CD4-positive, alpha-beta T cell treated with Interleukin-15 for 4 hours (primary cell): Measurements from ENCODE around the gene OR52B6.
"Not testable (repeated sequence)": the region's sequence is repeated elsewhere in the genome, so short reads cannot be mapped to it uniquely, and the experiment has no call there.

Source experiments
- DNase-seq: peaks from one replicate; pipeline ENCODE4 v3.0.0-alpha.2; 2020; ENCODE audit warnings: low spot score

The OR52B6 gene, protein sequence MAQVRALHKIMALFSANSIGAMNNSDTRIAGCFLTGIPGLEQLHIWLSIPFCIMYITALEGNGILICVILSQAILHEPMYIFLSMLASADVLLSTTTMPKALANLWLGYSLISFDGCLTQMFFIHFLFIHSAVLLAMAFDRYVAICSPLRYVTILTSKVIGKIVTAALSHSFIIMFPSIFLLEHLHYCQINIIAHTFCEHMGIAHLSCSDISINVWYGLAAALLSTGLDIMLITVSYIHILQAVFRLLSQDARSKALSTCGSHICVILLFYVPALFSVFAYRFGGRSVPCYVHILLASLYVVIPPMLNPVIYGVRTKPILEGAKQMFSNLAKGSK

GRCh38 chr11:5580577-5580976 lies at the start of gene OR52B6:
Gene OR52B6 (plus strand): TSS chr11:5580877. CDS start chr11:5580877, 0 bp downstream.
- no peak for DNase-seq

DNA sequence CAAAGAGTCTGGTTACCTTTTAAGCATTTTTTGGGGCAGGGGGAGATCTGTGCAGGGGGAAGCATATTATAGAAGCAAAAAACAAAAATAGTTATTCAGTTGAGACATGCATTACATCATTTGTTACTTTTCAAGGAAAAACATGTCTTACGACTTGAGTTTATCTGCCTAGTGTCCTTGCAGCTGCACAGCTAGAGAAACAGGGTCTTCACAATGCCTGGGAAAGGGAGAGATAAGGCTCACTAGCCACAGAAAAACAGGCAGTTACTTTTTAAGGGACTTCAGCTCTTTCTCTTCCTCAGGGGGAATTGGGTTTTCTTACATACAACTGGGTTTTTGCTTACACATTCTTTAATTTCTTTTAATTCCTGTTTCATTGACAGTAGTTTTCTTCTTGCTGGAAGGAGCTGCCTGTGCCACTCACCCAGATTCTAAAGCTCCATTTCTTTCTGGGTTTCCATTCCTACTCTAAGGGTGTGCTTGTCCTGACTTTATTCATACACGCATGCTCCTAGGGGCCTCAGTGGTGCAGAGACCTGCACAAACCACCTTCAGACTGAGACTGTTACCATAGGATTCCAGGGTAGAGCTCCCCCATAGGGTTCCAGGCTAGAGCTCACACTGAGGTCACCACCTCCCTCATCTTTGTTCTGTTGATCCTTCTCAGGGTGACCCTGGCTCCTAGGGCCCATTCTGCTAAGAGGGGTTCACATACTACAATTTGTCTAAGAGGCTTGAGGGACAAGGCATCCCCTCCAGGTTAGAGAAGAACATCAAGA lies 49.4 kb upstream of the OR52B6 start:
- no peak for DNase-seq

- DNase-seq, result no peak
These were observed 46.6 kb upstream of the OR52B6 start for GRCh38 chr11:5534046-5534445.

DNA sequence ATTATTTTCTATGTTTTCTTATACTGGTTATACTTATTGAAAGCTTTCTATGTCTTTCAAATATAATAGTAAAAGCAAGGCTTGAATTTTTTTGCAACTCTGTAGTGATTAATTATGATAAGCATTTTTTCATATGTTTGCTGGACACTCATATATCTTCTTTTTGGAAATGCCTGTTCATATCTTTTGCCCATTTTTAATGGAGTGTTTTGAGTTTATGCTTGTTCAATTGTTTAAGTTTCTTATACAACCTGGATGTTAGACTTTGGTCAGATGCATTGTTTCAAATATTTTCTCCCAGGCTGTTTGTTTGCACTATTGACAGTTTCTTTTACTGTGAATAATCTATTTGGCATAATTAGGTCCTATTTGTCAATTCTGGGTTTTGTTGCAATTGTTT lies 44.2 kb upstream of the OR52B6 start:
- DNase-seq, result no peak

DNA sequence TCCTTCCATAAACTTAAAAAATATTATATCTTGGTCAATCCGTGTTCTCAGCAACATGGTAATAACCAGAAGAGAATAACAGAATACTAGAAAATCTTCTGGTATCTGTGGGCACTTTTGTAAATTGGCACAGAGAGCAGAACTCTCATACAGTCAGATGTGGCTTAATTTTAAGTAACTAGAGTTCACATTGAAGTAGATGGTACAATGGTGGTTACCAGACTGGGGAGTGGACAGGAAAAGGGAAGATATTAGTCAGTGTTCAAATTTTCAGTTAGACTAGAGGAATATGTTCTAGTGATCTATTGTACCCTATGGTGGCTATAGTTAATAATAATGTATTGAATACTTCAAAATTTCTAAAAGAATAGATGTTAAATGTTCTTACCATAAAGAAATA lies 39.2 kb upstream of the OR52B6 start:
- DNase-seq, result no peak

- no peak for DNase-seq
These were observed 34.2 kb upstream of the OR52B6 start for GRCh38 chr11:5546457-5546856.

- no peak for DNase-seq
These were observed 32.7 kb upstream of the OR52B6 start for GRCh38 chr11:5547982-5548381.

GRCh38 chr11:5548440-5548839 lies 32.2 kb upstream of the OR52B6 start, which contains the start of gene OR52H1:
Gene OR52H1 (minus strand): TSS chr11:5548540. CDS start chr11:5545505, 3,035 bp downstream.
- DNase-seq, result no peak

DNA sequence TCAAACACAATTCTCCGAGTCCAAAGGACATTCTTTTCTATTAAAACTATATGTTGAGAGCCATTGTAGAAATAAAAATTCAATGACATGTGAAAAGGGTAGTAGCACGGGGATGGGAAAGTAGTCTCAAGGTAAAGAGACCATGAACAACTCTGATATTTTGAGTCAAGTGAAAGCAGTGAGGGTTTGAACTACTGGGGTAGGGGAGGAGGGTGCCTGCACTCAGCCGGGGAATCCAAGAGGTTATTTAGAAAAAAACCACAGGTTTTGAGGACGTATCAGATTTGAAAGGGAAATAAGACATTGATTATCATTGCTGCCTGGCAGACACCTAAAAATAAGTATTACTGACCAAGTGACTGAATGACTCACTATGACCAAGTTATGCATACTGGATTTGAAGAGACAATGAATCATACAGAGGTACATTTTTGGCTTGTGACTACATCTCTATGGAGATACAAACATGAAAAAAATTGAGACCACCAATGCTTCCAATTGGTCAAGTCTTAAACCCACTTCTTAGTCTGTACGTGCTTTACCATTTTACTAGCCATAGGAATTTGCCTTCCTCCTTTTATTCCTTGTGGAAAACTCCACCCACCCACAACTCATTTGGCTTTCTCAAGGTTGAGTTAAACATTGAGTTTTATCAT lies 30.1 kb upstream of the OR52B6 start:
- DNase-seq, result no peak

GRCh38 chr11:5553343-5553742 lies 27.3 kb upstream of the OR52B6 start:
- DNase-seq, result no peak

- DNase-seq, result no peak
These were observed 24.0 kb upstream of the OR52B6 start for GRCh38 chr11:5556596-5557188.

- no peak for DNase-seq
These were observed 22.9 kb upstream of the OR52B6 start for GRCh38 chr11:5557751-5558150.

DNA sequence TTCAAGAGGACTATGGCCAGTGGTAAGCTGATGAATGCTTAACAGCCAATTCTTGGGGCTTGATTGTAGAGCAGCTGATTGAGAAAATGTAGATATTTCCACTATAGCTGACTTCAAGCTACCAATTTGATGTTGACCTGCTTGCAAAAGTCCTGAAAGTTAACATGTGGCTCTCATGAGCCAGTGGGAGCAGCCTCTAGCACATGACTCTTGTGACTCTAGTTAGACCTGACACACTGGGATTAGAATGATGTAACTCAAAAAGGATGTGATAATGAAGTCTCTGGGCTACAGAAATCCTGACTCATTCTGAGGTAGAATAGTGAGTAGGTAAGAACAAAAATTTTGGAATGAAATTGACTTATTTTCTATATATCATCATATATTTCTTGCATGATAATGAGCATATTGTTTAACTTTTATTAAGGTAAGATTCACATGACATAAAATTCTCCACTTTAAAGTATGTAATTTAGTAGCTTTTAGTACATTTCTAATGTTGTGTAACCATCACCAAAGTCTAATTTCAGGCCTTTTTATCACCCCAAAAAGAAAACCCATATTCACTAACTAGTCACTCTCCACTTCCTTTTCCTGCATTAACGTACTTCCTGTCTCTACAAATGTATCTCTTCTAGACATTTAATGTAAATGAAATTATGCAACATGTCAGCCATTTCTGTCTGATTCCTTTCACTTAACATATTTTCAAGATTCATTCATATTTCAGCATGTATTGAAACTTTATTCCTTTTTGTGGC lies 16.2 kb upstream of the OR52B6 start:
- no peak for DNase-seq

- DNase-seq, result no peak
These were observed 6.0 kb upstream of the OR52B6 start for GRCh38 chr11:5574654-5575053.

DNA sequence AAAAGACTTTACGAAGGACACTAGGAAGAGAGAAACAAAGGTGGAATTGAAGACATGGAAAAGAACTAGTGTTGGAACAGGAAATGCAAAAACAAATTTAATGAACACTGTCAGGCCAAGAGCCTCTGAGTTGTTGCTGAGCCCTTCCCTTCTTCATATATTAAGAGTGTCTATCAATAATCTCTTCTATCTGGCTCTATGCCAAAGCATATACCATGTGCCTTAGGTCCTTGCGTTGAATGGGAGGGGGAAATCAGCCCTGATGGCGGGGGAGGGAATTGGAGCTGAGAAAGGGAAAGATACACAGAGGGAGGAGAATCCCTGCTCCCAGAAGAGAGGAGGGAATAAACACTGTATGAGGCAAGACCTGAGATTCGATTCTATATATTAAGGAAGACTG lies 5.5 kb upstream of the OR52B6 start:
- DNase-seq, result no peak

DNA sequence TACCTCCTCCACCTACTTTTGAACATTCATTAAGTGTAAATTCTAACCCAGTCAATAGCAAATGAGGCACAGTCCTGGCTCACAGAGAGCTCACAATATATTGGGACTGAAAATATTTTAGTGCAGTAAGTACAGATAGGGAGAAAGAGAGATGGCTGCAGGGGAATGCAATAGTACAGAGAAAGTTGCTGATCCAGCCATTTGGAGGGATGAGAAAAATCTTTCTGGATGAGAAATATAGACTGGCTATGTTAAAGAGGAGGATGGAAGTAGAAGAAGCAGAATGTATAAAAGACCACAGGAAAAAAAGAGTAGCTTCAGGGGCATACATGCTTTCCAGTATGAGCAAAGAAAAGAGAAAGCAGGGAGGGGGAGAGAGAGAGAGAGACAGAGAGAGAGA lies 3.6 kb upstream of the OR52B6 start:
- DNase-seq, result no peak

DNA sequence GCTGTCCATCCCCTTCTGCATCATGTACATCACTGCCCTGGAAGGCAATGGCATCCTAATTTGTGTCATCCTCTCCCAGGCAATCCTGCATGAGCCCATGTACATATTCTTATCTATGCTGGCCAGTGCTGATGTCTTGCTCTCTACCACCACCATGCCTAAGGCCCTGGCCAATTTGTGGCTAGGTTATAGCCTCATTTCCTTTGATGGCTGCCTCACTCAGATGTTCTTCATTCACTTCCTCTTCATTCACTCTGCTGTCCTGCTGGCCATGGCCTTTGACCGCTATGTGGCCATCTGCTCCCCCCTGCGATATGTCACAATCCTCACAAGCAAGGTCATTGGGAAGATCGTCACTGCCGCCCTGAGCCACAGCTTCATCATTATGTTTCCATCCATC lies 337 bp downstream of the OR52B6 start:
- DNase-seq, result no peak

- DNase-seq, result not testable (repeated sequence)
These were observed 3.8 kb downstream of the OR52B6 start for GRCh38 chr11:5584458-5584857.

DNA sequence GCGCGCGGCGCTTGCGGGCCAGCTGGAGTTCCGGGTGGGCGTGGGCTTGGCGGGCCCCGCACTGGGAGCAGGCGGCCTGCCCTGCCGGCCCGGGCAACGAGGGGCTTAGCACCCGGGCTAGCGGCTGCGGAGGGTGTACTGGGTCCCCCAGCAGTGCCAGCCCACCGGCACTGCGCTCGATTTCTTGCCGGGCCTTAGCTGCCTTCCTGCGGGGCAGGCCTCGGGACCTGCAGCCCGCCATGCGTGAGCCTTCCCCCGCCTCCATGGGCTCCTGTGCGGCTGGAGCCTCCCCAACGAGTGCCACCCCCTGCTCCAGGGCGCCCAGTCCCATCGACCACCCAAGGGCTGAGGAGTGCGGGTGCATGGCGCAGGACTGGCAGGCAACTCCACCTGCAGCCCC lies 9.2 kb downstream of the OR52B6 start:
- DNase-seq, result not testable (repeated sequence)

- DNase-seq, result no peak
These were observed 10.9 kb downstream of the OR52B6 start for GRCh38 chr11:5591613-5592012.

GRCh38 chr11:5592615-5593014 lies 11.9 kb downstream of the OR52B6 start:
- DNase-seq, result no peak

- no peak for DNase-seq
These were observed 12.5 kb downstream of the OR52B6 start for GRCh38 chr11:5593146-5593545.
